Gastroesophageal sphincter (tissue), 4 donors: ENCODE measurements around the gene BMP5. TPM values are rescaled to one million over a fixed set of nuclear protein-coding genes. Genes with fewer than 3 reads are reported as not detected.

Source experiments
- ATAC-seq: fragments of 150-250 bp; one replicate; pipeline ENCODE4 v1.9.1; 2016; ENCODE audit warnings: mild to moderate bottlenecking, moderate library complexity
- H3K27ac ChIP-seq, 4 donors: fragments of 200-600 bp; sonication (generic) in 3 of 4; 1 replicate in 3 of 4; 2 replicates in 1 of 4; pipeline ENCODE4 v1.5.1; 2016 to 2019
- H3K27me3 ChIP-seq: fragments of 200-600 bp; sonication (generic); one replicate; pipeline ENCODE4 v1.5.1; 2019
- H3K36me3 ChIP-seq, 2 donors: fragments of 200-600 bp; sonication (generic); one replicate each; pipeline ENCODE4 v1.5.1; 2019; ENCODE audit warnings: control low read depth in 1 of 2
- H3K4me1 ChIP-seq, 3 donors: fragments of 200-600 bp; sonication (generic); 1 replicate in 2 of 3; 2 replicates in 1 of 3; pipeline ENCODE4 v1.5.1; 2016 to 2019; ENCODE audit warnings: control low read depth in 2 of 3
- H3K4me3 ChIP-seq, 2 donors: fragments of 200-600 bp; sonication (generic); one replicate each; pipeline ENCODE4 v1.5.1; 2019; ENCODE audit warnings: mild to moderate bottlenecking in 1 of 2, moderate library complexity in 1 of 2
- H3K9me3 ChIP-seq, 3 donors: fragments of 200-600 bp; sonication (generic); one replicate each; pipeline ENCODE4 v1.5.1; 2017 to 2019; ENCODE audit warnings: control low read depth in 2 of 3
- CTCF ChIP-seq, 4 experiments: fragments of 200-600 bp in 2 of 4; fragments of 450-650 bp in 2 of 4; sonication (generic) in 1 of 4; IDR thresholded peaks; one replicate each; pipeline ENCODE4 v1.5.1; 2017 to 2019; ENCODE audit warnings: antibody characterized with exemption in 4 of 4, mild to moderate bottlenecking in 2 of 4, moderate library complexity in 2 of 4
- EP300 ChIP-seq: sonication (generic); formaldehyde crosslinking; IDR thresholded peaks from one replicate; pipeline ENCODE4 v1.6.1; 2017; ENCODE audit warnings: antibody characterized with exemption, mild to moderate bottlenecking
- POLR2A ChIP-seq, 2 donors: fragments of 450-650 bp; IDR thresholded peaks; one replicate each; pipeline ENCODE4 v1.6.1; 2017; ENCODE audit warnings: antibody characterized with exemption in 2 of 2, mild to moderate bottlenecking in 2 of 2, moderate library complexity in 1 of 2
- POLR2AphosphoS5 ChIP-seq: sonication (generic); formaldehyde crosslinking; IDR thresholded peaks from one replicate; pipeline ENCODE4 v1.6.1; 2017; ENCODE audit warnings: antibody characterized with exemption
- WGBS, 2 donors: methylation state at CpG; one replicate each; pipeline ENCODE4 v1.1.5; 2018; ENCODE audit warnings: low coverage in 1 of 2; 5-methylcytosine and 5-hydroxymethylcytosine counted together
- total RNA-seq, 4 donors: library from RNA; depleted of rRNA; stranded (reverse); fragments of >200 nt; gene quantifications; one replicate each; pipeline ENCODE4 v1.1.0, GENCODE V29; 2016

BMP5 gene
- total RNA-seq, 4 donors from 2014 or later, result 0.40 to 2.6 (median 0.89) TPM

- H3K4me1 ChIP-seq, result no peaks in the 10 kb centered on the region
- H3K27ac ChIP-seq, result no peak overlapping the region
- H3K9me3 ChIP-seq, result no peaks in the 10 kb centered on the region
- no peak overlapping the region for H3K4me3 ChIP-seq
- no peaks in the 10 kb centered on the region for H3K27me3 ChIP-seq
- no peaks in the 10 kb centered on the region for H3K36me3 ChIP-seq
- TF ChIP-seq POLR2A (IDR thresholded peaks at IDR 0.05) (no peak), EP300 (no peak), CTCF (IDR thresholded peaks at IDR 0.05) (no peak), POLR2AphosphoS5 (no peak)
- ATAC-seq, result no peak
These were observed 76.8 kb downstream of the BMP5 start for GRCh38 chr6:55798571-55798970.

GRCh38 chr6:55794136-55794812 lies 81.1 kb downstream of the BMP5 start:
- Histone ChIP-seq H3K36me3 (no peaks in the 10 kb centered on the region), H3K9me3 (no peaks in the 10 kb centered on the region), H3K4me3 (no peak overlapping the region), H3K27ac (no peak overlapping the region), H3K4me1 (no peaks in the 10 kb centered on the region), H3K27me3 (no peaks in the 10 kb centered on the region)
- WGBS, 2 donors, result 68 to 78% methylated on average over 3 of the region's 3 CpGs
- TF ChIP-seq EP300, result no peak
- TF ChIP-seq CTCF (IDR thresholded peaks at IDR 0.05), result no peak
- TF ChIP-seq POLR2A (IDR thresholded peaks at IDR 0.05), result no peak
- TF ChIP-seq POLR2AphosphoS5, result no peak
- ATAC-seq, result no peak

- Histone ChIP-seq H3K9me3 (no peaks in the 10 kb centered on the region), H3K27me3 (no peaks in the 10 kb centered on the region), H3K4me1 (no peaks in the 10 kb centered on the region), H3K4me3 (no peak overlapping the region), H3K27ac (no peak overlapping the region), H3K36me3 (no peaks in the 10 kb centered on the region)
- no peak for ATAC-seq
- TF ChIP-seq EP300, result no peak
- TF ChIP-seq CTCF (IDR thresholded peaks at IDR 0.05), result no peak
- TF ChIP-seq POLR2A (IDR thresholded peaks at IDR 0.05), result no peak
- no peak for TF ChIP-seq POLR2AphosphoS5
- WGBS, 2 donors, result 89% methylated on average over 6 of the region's 6 CpGs
These were observed 90.1 kb downstream of the BMP5 start for GRCh38 chr6:55785273-55785672.

GRCh38 chr6:55782275-55782674 lies 93.1 kb downstream of the BMP5 start:
- Histone ChIP-seq H3K4me1 (no peaks in the 10 kb centered on the region), H3K4me3 (no peak overlapping the region), H3K36me3 (no peaks in the 10 kb centered on the region), H3K27me3 (no peaks in the 10 kb centered on the region), H3K9me3 (no peaks in the 10 kb centered on the region), H3K27ac (no peak overlapping the region)
- TF ChIP-seq POLR2AphosphoS5, result no peak
- no peak for TF ChIP-seq CTCF (IDR thresholded peaks at IDR 0.05)
- TF ChIP-seq EP300, result no peak
- TF ChIP-seq POLR2A (IDR thresholded peaks at IDR 0.05), result no peak
- no peak for ATAC-seq
- 63 to 100% methylated on average over 1 to 2 of the region's 2 CpGs for WGBS, 2 donors

- TF ChIP-seq CTCF (IDR thresholded peaks at IDR 0.05) (no peak), POLR2AphosphoS5 (no peak), EP300 (no peak), POLR2A (IDR thresholded peaks at IDR 0.05) (no peak)
- no peak for ATAC-seq
- Histone ChIP-seq H3K36me3 (no peaks in the 10 kb centered on the region), H3K4me1 (no peaks in the 10 kb centered on the region), H3K27ac (no peak overlapping the region), H3K9me3 (no peaks in the 10 kb centered on the region), H3K4me3 (no peak overlapping the region), H3K27me3 (no peaks in the 10 kb centered on the region)
- 59 to 69% methylated on average over 2 of the region's 2 CpGs for WGBS, 2 donors
These were observed 96.7 kb downstream of the BMP5 start for GRCh38 chr6:55778705-55779104.
